ENCODE results near the gene MCM9.

DNA sequence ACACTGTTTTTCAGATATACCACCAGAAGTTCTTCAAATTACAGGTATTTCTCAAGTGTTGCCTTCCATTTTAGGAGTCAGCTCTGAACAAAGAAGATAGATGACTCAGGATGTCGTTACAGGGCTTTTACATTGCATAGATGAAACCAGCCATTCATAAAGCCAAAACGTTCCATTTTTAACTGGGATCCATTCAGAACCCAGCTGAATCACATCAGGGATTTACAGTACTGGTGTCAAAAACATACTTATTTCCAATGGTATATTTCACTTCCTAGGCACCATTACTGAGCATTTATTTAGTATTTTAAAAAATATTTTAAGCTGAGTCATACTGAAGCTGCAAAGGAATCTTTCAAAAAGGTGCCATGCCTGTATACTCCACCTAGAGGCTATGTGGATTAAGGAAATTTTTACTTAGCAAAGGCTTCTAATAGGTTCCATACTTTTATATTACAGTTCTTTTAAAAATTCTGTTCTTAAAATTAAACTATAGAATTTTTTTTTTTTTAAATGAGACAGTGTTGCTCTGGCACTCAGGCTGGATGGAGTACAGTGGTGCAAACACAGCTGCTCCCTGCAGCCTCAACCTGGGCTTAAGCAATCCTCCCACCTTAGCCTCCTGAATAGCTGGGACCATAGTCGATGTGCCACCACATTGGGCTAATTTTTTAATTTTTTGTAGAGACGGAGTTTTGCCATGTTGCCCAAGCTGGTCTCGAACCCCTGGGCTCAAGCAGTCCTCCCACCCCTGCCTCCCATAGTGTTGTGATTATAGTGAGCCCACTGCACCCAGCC, 38.4 kb downstream of the MCM9 start:
- TF ChIP-seq POLR2AphosphoS5 (IDR thresholded peaks at IDR 0.05; ENCODE audit: low read depth): no peak
- TF ChIP-seq CTCF (IDR thresholded peaks at IDR 0.05; ENCODE audit: insufficient read depth, low read length): peak; percentile 23
- TF ChIP-seq GABPA (IDR thresholded peaks at IDR 0.05; ENCODE audit: low read depth): no peak
- TF ChIP-seq, protein P1, sequence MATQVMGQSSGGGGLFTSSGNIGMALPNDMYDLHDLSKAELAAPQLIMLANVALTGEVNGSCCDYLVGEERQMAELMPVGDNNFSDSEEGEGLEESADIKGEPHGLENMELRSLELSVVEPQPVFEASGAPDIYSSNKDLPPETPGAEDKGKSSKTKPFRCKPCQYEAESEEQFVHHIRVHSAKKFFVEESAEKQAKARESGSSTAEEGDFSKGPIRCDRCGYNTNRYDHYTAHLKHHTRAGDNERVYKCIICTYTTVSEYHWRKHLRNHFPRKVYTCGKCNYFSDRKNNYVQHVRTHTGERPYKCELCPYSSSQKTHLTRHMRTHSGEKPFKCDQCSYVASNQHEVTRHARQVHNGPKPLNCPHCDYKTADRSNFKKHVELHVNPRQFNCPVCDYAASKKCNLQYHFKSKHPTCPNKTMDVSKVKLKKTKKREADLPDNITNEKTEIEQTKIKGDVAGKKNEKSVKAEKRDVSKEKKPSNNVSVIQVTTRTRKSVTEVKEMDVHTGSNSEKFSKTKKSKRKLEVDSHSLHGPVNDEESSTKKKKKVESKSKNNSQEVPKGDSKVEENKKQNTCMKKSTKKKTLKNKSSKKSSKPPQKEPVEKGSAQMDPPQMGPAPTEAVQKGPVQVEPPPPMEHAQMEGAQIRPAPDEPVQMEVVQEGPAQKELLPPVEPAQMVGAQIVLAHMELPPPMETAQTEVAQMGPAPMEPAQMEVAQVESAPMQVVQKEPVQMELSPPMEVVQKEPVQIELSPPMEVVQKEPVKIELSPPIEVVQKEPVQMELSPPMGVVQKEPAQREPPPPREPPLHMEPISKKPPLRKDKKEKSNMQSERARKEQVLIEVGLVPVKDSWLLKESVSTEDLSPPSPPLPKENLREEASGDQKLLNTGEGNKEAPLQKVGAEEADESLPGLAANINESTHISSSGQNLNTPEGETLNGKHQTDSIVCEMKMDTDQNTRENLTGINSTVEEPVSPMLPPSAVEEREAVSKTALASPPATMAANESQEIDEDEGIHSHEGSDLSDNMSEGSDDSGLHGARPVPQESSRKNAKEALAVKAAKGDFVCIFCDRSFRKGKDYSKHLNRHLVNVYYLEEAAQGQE (IDR thresholded peaks at IDR 0.05; ENCODE audit: insufficient replicate concordance, low read depth): no peak
